Epithelial cell of proximal tubule (primary cell): ENCODE results near the gene MFAP4. TPM values are rescaled to one million over a fixed set of nuclear protein-coding genes. Genes with fewer than 3 reads are reported as not detected.
"Not testable (repeated sequence)": the region's sequence is repeated elsewhere in the genome, so short reads cannot be mapped to it uniquely, and the experiment has no call there.

Source experiments
- DNase-seq: peaks from one replicate; pipeline ENCODE4 v3.0.0-alpha.2; 2011; ENCODE audit warnings: low read depth
- H3K4me3 ChIP-seq: 2 replicates; pipeline ENCODE4 v1.5.1; 2011; ENCODE audit warnings: low read depth, mild to moderate bottlenecking, low read length
- CTCF ChIP-seq: conservative IDR thresholded peaks from 2 replicates; pipeline ENCODE4 v1.5.1; 2012; ENCODE audit warnings: low read depth, mild to moderate bottlenecking, low read length
- total RNA-seq: library from RNA; depleted of rRNA; stranded (reverse); fragments of >200 nt; gene quantifications from 2 replicates; pipeline ENCODE4 v1.2.3, GENCODE V29; 2015

MFAP4 gene
- total RNA-seq, 1 donor from 2014 or later: not detected

- TF ChIP-seq CTCF: no peak
- no peak overlapping the region for H3K4me3 ChIP-seq
- DNase-seq: no peak
These were observed 26.2 kb downstream of the MFAP4 start for GRCh38 chr17:19360772-19361171.

GRCh38 chr17:19359856-19360255 is 27.1 kb downstream of the MFAP4 start:
- H3K4me3 ChIP-seq: no peak overlapping the region
- DNase-seq: no peak
- TF ChIP-seq CTCF: no peak

- no peak for DNase-seq
- TF ChIP-seq CTCF: no peak
- no peak overlapping the region for H3K4me3 ChIP-seq
These were observed 27.8 kb downstream of the MFAP4 start for GRCh38 chr17:19359151-19359550.

- H3K4me3 ChIP-seq: no peak overlapping the region
- TF ChIP-seq CTCF: no peak
- DNase-seq: no peak
These were observed 29.2 kb downstream of the MFAP4 start for GRCh38 chr17:19357761-19358160.

GRCh38 chr17:19357351-19357750 is 29.6 kb downstream of the MFAP4 start:
- no peak for DNase-seq
- H3K4me3 ChIP-seq: no peak overlapping the region
- TF ChIP-seq CTCF: no peak

- DNase-seq: no peak
- TF ChIP-seq CTCF: no peak
- H3K4me3 ChIP-seq: no peak overlapping the region
These were observed 32.2 kb downstream of the MFAP4 start for GRCh38 chr17:19354748-19355147.

- DNase-seq, H3K4me3 ChIP-seq: not testable (repeated sequence)
These were observed 33.6 kb downstream of the MFAP4 start for GRCh38 chr17:19353401-19353800.

GRCh38 chr17:19348806-19349205 is 38.2 kb downstream of the MFAP4 start:
- H3K4me3 ChIP-seq: no peak overlapping the region
- TF ChIP-seq CTCF: no peak
- no peak for DNase-seq
